Kidney glomerular epithelial cell (primary cell): ENCODE data around the gene TGFB1.
"Not testable (repeated sequence)": the region's sequence is repeated elsewhere in the genome, so short reads cannot be mapped to it uniquely, and the experiment has no call there.

Source experiments
- DNase-seq: peaks from one replicate; lab custom pipeline; 2025; lab: John Stamatoyannopoulos, UW

TGFB1 gene

DNA sequence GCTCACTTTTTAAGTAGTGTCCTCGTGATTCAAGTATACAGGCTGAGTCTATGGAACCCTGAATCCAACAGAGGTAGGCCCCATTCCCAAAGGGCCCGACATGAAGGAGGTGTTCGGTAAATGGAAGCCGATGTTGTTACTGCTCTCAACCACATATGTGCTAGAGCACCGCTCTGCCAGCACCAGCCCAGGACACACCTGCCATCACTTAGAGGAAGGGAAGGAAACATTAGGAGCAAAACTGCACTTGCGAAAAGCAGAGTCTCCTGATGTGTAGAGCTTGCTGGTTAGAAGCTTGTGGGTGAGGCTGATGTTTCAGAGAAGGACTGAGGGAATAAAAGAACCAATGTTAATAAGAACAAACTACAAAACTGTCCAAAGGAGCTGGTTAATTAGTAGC, 53.2 kb downstream of the TGFB1 start:
- DNase-seq, result no peak

DNA sequence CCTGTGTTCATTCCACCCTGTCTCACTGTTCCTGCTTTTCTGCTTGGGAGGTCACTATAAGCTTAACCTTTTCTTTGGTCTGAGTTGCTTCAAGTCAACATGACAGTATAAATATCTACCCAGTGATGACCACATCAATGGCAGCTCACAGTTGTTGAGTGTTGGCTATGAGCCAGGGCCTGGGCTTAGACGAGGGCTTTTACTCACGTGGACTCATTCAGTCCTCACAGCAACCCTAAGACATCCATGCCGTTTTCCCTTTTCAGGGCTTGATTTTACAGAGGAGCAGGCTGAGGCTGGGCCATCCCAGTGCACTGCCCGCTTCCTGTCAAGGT, 54.0 kb downstream of the TGFB1 start:
- no peak for DNase-seq

DNA sequence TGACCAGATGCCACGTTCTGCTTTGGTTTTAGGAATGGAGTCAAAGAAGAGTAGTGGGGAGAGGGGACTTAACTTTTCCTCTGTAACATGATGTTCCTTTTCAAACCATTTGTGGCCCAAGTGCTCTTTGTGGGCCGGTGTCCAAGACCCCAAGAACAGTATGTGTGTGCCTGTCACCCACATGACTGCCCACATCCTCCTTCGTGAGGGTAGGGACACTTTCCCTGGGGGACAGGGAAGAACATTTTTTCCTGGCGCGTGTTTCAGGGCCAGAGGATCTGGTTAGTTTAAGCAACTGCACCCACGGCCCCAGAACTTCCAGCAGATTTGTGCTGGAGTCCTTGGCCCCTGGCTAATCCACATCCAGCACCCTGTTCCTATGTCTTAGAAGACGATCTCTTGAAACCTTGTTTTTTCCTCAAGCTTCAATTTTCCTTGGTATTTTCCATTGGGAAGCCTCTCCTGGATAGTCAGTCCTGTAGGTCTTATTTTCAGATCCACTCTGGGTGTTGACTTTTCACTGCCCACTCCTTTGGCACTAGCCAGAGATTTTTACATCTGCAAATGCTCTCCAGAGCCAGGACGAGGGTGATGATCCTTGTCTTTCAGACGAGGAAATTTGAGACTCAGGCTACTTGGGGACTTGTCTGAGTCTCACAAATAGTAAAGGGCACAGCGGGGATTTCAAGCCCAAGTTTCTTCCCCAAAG, 54.5 kb downstream of the TGFB1 start:
- no peak for DNase-seq

DNA sequence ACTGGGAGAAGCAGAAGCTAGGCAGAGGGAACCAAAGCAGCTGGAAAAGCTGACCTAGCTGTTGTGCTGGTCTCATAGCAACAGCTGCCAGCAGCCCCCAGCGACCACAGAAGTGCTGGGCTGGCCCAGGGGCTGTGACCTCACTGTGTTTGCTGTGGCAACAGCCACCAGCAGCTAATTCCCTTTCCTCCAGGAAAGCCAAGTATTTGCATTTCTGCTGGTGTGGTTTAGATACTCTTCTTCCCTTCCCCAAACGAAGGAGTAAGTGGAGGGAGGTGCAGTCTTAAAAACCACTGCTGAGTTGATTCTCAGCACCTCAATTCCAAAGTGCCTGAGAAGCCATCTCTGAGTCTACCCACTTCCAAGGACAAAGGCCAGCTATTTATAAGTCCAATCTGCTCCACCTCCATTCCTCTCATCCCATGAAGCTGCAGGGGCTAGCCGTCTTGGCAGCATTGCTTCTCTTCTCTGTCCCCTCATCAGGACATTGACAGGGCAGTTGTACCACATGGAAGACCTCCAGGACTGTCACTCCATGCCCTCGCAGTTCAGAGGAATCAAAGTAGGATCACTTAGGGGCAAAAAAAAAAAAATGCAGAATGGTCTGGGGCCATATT, 55.3 kb downstream of the TGFB1 start:
- no peak for DNase-seq

DNA sequence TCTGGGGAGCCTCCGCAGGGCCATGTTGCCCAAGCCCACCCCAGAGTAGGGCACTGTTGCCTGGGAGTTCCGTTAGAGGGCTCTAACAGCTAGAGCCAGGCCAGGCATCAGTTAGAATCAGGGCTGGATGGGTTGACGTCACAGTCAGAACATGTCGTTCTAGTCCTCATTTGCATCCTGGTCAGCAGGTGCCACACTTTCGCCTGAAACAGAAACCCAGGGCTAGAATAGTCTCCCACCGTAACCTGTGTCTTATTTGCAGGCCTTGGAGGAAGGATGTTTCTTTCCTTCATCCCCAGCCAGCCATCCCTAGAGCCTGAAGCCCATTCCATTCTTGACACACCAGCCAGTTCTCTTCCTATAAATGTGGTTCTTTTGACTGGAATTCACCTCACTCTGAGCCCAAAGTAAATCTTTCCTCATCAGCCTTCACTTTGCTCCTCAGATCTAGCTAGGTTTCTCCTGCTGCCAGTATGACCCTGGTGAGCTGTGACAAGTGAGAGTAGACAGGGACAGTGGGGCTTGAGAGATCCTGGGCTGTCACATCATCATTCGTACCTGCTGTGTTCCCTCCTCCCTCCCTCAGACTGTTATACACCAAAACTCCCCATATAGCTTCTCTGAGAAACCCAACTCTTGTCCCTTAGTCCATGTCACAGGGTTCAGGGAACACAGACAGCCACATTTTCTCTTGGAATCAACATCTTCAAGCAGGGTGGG, 55.9 kb downstream of the TGFB1 start:
- DNase-seq, result no peak

DNA sequence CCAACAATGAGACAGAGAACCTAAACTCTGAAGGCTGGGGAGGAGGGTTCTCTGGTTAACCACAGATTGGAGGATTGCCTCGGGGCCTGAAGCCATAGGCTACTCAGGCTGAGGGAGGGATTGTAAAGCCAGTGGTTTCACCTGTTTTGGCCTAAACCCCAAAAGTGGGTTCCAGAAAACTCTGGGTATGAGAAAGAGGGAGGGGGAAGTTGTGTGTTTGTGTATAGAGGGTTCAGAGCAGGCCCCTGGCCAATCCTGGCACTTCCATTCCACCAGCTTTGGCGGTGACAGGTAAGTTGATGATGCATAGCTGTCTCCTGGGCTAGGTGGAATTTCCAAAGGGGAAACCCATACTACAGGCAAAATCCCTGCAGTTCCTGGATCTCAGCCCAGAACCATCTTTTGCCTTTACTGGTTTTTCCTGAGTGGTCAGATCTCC, 57.3 kb downstream of the TGFB1 start:
- peak; percentile 2 for DNase-seq

DNA sequence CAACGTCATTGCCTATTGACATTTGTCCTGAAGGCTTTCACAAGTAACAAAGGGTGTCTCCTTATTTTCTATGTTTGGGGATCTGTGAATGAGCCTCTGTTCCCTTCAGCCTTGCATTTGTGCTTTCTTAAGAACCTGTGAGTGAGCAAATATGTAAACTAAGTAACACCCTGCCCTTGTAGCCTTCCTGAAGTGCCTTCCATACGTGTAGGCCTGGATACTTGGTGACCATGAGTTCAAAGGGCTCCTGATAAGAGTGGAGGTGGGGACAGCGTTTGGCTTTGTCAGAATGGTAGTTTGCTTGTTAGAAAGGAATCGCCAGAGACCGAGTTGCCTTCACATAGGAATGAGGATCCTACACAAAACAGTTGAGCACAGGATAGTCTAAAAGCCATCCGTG, 58.2 kb downstream of the TGFB1 start:
- DNase-seq, result no peak

DNA sequence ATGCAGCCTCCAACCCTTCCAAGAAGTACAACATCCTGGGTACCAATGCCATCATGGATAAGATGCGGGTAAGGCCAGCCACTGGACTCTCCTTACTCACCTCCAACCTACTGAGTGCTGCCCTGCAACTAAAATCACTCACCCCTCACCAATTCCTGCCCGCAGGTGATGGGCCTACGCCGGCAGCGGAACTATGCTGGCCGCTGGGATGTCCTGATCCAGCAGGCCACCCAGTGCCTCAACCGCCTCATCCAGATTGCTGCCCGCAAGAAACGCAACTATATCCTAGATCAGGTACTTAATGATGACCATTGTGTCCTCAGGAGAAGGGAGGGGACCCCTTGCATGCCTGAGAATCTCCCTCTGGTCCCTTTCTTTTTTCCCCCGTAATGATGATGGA, 59.3 kb downstream of the TGFB1 start:
- DNase-seq, result no peak

DNA sequence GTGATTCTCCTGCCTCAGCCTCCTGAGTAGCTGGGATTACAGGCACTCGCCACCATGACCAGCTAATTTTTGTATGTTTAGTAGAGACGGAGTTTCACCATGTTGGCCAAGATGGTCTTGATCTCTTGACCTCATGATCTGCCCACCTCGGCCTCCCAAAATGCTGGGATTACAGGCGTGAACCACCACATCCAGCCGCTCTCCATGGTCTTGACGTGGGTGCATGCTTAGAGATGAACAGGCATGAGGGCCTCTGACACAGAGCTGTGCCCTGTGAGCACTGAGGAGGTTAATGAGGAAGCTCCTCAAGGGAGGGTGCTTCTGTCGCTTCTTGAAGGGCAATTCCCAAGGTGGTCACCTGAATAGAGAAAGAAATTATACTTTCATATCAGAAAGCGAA, 63.9 kb downstream of the TGFB1 start:
- DNase-seq, result not testable (repeated sequence)

DNA sequence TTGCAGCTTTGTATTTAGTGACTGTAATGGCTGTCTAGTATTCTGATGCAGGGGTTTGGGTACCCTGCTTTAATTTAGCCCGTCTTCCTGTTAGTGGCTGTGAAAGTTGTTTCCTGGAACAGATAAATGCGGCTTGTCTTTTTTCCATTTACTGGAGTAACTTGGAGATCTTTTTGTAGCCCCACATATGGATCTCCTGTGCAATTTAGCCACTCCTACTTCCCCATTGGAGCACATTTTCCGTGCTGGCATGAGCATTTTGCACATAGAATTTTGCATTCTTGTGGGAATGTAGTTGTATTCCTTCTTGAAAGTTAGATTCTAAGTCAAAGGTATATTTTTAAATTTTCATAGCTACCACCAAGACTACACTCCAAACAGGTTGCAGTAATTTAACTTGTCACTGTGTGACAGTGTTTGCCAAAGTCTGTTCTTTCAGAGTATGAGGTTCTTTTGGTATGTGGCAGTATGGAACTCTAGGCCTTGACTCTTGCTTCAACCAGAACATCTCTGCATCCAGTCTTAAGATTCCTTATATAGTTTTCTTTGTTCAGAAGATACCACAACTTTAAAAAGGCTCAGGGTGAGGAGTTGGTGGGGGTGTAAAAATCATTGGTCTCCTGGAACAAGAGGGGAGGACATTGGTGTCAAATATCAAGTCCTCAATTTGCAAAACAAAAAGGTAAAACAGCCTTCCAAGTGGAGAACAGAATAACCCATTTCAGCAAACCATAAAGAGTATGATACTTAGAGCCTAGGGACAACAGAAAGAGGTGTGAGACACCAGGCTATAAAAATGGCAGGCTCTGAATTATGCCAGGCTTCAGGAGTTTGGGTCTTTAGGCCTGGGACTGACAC, 64.8 kb downstream of the TGFB1 start:
- no peak for DNase-seq
